Vagina (tissue), 2 donors: Measurements from ENCODE around the gene VPS45.

Experiments
- POLR2A ChIP-seq, 2 donors: fragments of 450-650 bp; IDR thresholded peaks; one replicate each; pipeline ENCODE4 v1.6.1; 2017; ENCODE audit warnings: antibody characterized with exemption in 2 of 2, mild to moderate bottlenecking in 2 of 2, moderate library complexity in 2 of 2
- TF ChIP-seq, protein P1 (sequence below), 3 experiments: fragments of 450-650 bp in 2 of 3; fragments of 200-600 bp in 1 of 3; sonication (generic) in 1 of 3; IDR thresholded peaks; one replicate each; pipeline ENCODE4 v1.5.1; 2017 to 2019; ENCODE audit warnings: antibody characterized with exemption in 3 of 3, mild to moderate bottlenecking in 2 of 3, moderate library complexity in 2 of 3

DNA sequence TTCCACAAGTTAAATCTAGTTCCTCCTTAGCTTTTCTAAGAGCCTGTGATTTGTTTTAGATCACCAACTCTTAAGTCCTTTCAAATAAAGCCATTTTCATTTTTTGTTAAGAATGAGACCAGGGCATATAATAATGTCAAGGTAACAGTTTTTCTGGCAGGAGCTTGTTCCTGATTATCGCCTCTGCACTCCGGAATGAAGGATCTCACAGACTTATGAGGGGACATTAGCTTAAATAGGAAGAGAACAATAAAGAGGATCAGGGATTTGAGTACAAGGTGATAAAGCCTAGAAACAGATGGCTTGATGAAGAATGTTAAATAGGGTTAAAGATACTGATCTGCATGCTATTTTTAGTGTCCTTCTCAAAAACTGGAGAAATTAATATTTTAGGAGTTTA is 43.4 kb upstream of the VPS45 start:
- TF ChIP-seq, protein P1, sequence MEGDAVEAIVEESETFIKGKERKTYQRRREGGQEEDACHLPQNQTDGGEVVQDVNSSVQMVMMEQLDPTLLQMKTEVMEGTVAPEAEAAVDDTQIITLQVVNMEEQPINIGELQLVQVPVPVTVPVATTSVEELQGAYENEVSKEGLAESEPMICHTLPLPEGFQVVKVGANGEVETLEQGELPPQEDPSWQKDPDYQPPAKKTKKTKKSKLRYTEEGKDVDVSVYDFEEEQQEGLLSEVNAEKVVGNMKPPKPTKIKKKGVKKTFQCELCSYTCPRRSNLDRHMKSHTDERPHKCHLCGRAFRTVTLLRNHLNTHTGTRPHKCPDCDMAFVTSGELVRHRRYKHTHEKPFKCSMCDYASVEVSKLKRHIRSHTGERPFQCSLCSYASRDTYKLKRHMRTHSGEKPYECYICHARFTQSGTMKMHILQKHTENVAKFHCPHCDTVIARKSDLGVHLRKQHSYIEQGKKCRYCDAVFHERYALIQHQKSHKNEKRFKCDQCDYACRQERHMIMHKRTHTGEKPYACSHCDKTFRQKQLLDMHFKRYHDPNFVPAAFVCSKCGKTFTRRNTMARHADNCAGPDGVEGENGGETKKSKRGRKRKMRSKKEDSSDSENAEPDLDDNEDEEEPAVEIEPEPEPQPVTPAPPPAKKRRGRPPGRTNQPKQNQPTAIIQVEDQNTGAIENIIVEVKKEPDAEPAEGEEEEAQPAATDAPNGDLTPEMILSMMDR (IDR thresholded peaks at IDR 0.05) = no peak
- TF ChIP-seq POLR2A (IDR thresholded peaks at IDR 0.05) = no peak
